H1 (cell line): Measurements from ENCODE around the gene RPS6KA4. TPM values are rescaled to one million over a fixed set of nuclear protein-coding genes. Genes with fewer than 3 reads are reported as not detected.

Source experiments
- CHD7 ChIP-seq: fragments of 300-600 bp; sonication (generic); IDR thresholded peaks from 2 replicates; pipeline ENCODE4 v1.7.1; 2012; ENCODE audit warnings: low read length, moderate library complexity, mild to moderate bottlenecking, inconsistent platforms; ENCODE audit not compliant: insufficient replicate concordance
- EP300 ChIP-seq, 2 experiments: IDR thresholded peaks; 1 replicate in 1 of 2; 2 replicates in 1 of 2; pipeline ENCODE4 v1.6.1; 2011 to 2012; ENCODE audit warnings: low read depth in 2 of 2, low read length in 2 of 2, mild to moderate bottlenecking in 2 of 2, borderline replicate concordance in 1 of 2, inconsistent platforms in 1 of 2, moderate library complexity in 1 of 2
- HDAC6 ChIP-seq: IDR thresholded peaks from one replicate; pipeline ENCODE4 v1.7.1; 2012; ENCODE audit warnings: low read depth, mild to moderate bottlenecking, inconsistent platforms, low read length, moderate library complexity
- NRF1 ChIP-seq: IDR thresholded peaks from 2 replicates; pipeline ENCODE4 v1.6.1; 2011; ENCODE audit warnings: mild to moderate bottlenecking, low read depth, low read length, improper control_type of control experiment
- SIRT6 ChIP-seq: IDR thresholded peaks from one replicate; pipeline ENCODE4 v1.7.1; 2012; ENCODE audit warnings: low read length, inconsistent platforms
- YY1 ChIP-seq: IDR thresholded peaks from 2 replicates; pipeline ENCODE4 v1.6.1; 2011; ENCODE audit warnings: low read depth, mild to moderate bottlenecking, low read length
- ZNF274 ChIP-seq: IDR thresholded peaks from 2 replicates; pipeline ENCODE4 v1.7.0; 2012; ENCODE audit warnings: low read length, borderline replicate concordance; ENCODE audit errors: extremely low read depth
- polyA plus RNA-seq, 7 experiments: library from polyadenylated mRNA; depleted of rRNA in 3 of 7; stranded (reverse) in 5 of 7; unstranded in 2 of 7; fragments of >200 nt in 5 of 7; fragments of 200-250 nt in 2 of 7; gene quantifications; 1 replicate in 5 of 7; 2 replicates in 1 of 7; 4 replicates in 1 of 7; pipeline versions ENCODE4 v1.2.1 to v1.2.3, GENCODE V29; 2011 to 2013; ENCODE audit warnings: missing spikeins in 2 of 7, mixed read lengths in 2 of 7
- total RNA-seq: library from RNA; stranded (reverse); fragmentation: NEBNext Ultra II Directional; extraction: Animal tissue kit (Norgen Biotek cat#: 25700); gene quantifications from 2 replicates; pipeline ENCODE4 v1.2.1, GENCODE V29; 2021

Gene RPS6KA4
- total and polyA plus RNA-seq, 2 of the 8 experiments (the other 6 are each of a cell fraction or from before 2014, with no cell fraction given): 8.2 to 12.6 TPM

DNA sequence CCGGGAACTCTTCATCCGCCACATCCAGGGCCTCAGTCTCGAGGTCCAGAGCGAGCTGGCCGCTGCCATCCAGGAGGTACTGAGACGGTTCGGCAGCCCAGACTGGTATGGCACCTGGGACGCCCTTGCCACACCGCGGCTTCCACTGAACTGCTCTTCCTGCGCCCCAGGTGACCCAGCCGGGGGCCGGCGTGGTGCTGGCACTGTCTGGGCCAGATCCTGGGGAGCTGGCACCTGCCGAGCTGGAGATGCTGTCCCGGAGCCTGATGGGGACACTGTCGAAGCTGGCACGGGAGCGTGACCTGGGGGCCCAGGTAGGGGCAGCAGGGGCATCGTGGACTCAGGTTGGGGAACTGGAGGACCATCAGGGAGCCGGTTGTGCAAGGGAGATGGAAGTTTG, 17.5 kb upstream of the RPS6KA4 start (continued):
- TF ChIP-seq CHD7 (no peak), YY1 (no peak), SIRT6 (no peak), NRF1 (no peak), HDAC6 (no peak), EP300 (IDR thresholded peaks at IDR 0.05; ENCODE audit: borderline replicate concordance in 1 of 2, low read depth in 2 of 2, low read length in 2 of 2) (no peak), ZNF274 (no peak)
